HuH-7 (cell line): Measurements from ENCODE around the gene AMHR2.
"Not testable (repeated sequence)": the region's sequence is repeated elsewhere in the genome, so short reads cannot be mapped to it uniquely, and the experiment has no call there.

Source experiments
- DNase-seq: peaks from one replicate; pipeline ENCODE4 v3.0.0; 2011; ENCODE audit warnings: low spot score

The AMHR2 gene

GRCh38 chr12:53423597-53423996, at the start of gene AMHR2:
Gene AMHR2 (plus strand): TSS chr12:53423855. CDS start chr12:53423935, 80 bp downstream.
- DNase-seq: no peak

GRCh38 chr12:53374277-53374676, 49.4 kb upstream of the AMHR2 start:
- not testable (repeated sequence) for DNase-seq

GRCh38 chr12:53376747-53377146, 46.9 kb upstream of the AMHR2 start:
- no peak for DNase-seq

- no peak for DNase-seq
Observed at GRCh38 chr12:53378222-53378621, 45.4 kb upstream of the AMHR2 start.

- DNase-seq: no peak
Observed at GRCh38 chr12:53378724-53379388, 44.8 kb upstream of the AMHR2 start.

GRCh38 chr12:53379389-53380103, 44.1 kb upstream of the AMHR2 start:
- peak; percentile 87 for DNase-seq

- peak; percentile 71 for DNase-seq
Observed at GRCh38 chr12:53380104-53380793, 43.4 kb upstream of the AMHR2 start, which contains the start of gene SP1. Gene SP1 (plus strand): TSS chr12:53380176. CDS start chr12:53380292, 116 bp downstream.

- DNase-seq: no peak
Observed at GRCh38 chr12:53380794-53381730, 42.6 kb upstream of the AMHR2 start.

- DNase-seq: peak; percentile 37
Observed at GRCh38 chr12:53381731-53382630, 41.7 kb upstream of the AMHR2 start.

- no peak for DNase-seq
Observed at GRCh38 chr12:53383258-53383657, 40.4 kb upstream of the AMHR2 start.

- DNase-seq: not testable (repeated sequence)
Observed at GRCh38 chr12:53386381-53386780, 37.3 kb upstream of the AMHR2 start.

- no peak for DNase-seq
Observed at GRCh38 chr12:53388932-53389331, 34.7 kb upstream of the AMHR2 start.

GRCh38 chr12:53389702-53390101, 34.0 kb upstream of the AMHR2 start:
- no peak for DNase-seq

- no peak for DNase-seq
Observed at GRCh38 chr12:53391724-53392123, 31.9 kb upstream of the AMHR2 start.

- no peak for DNase-seq
Observed at GRCh38 chr12:53399896-53400295, 23.8 kb upstream of the AMHR2 start.

- DNase-seq: not testable (repeated sequence)
Observed at GRCh38 chr12:53402351-53402750, 21.3 kb upstream of the AMHR2 start.

GRCh38 chr12:53402871-53403270, 20.8 kb upstream of the AMHR2 start:
- no peak for DNase-seq

- DNase-seq: no peak
Observed at GRCh38 chr12:53410951-53411350, 12.7 kb upstream of the AMHR2 start.

GRCh38 chr12:53413485-53414204, 10.0 kb upstream of the AMHR2 start:
- DNase-seq: no peak
